GM21723 (cell line): ENCODE data around the gene OR14C36.
A peak's percentile ranks its signal among the peaks of the same experiment; 100 is the strongest.
"Not testable (repeated sequence)": the region's sequence is repeated elsewhere in the genome, so short reads cannot be mapped to it uniquely, and the experiment has no call there.

Experiments
- ATAC-seq: cut with Tn5 transposase; IDR thresholded peaks from one replicate; pipeline ENCODE4 v1.9.1; 2021; ENCODE audit warnings: mild to moderate bottlenecking, moderate library complexity; ENCODE audit not compliant: unreplicated experiment

The OR14C36 gene, protein sequence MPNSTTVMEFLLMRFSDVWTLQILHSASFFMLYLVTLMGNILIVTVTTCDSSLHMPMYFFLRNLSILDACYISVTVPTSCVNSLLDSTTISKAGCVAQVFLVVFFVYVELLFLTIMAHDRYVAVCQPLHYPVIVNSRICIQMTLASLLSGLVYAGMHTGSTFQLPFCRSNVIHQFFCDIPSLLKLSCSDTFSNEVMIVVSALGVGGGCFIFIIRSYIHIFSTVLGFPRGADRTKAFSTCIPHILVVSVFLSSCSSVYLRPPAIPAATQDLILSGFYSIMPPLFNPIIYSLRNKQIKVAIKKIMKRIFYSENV

DNA sequence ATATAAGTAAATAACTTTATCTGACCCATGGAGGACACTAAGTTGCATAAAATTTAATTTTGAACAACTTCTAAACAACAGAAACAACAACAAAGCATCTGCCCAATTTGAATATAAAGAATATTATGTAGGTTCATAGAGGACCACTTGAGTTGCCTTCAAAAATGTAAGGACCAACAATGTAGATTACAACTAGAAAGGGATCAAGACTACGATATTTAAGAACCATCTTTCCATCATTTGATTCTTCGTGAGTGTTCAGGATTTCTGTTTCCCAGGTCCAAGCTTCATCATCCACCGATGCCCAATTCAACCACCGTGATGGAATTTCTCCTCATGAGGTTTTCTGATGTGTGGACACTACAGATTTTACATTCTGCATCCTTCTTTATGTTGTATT is at the start of gene OR14C36:
Gene OR14C36, plus strand, starts transcription at position 301 of the 400 bp plus-strand sequence. Its CDS starts 0 bp downstream, at position 301.
- ATAC-seq, result no peak

DNA sequence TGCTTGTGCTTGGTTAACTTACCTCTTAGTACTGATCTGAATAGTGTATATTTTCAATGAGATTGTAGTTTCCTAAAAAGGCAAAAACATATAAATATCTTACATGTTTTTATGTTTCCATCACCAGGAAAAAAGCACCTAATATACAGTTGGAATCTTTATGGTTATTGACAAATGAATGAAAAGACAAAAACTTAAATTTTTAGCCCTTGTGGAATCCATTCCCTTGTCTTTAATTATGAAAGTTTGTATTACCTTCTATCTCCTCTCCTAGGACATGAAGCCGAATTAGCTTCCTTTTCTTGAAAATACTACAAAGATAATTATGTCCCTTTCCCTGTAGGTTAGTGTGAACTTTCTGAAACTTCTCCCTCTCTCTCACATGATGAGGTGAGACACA is 45.3 kb upstream of the OR14C36 start, which contains the start of gene OR2T12:
Gene OR2T12, minus strand, starts transcription at position 101 of the 400 bp plus-strand sequence. CDS start 7,846 bp downstream, outside the sequence.
- no peak for ATAC-seq

DNA sequence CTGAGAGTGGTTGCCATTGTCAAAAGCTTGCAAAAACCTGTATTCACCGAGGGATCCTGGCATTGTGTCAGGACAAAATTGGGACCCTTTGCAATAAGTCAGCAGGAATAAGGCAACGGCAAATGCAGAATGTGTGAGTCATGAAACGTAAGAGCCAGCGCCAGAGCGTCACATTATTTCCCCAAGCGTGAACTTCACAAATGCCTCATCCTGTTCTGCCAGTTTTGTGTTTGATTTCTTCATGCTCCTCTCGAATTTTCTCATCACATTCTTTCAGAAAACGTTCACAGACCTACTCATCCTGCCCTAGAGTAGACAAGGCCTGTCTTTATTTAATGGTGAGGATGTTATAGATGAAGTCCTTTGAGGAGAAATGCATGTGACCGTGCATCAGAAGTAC is 42.9 kb upstream of the OR14C36 start:
- ATAC-seq, result not testable (repeated sequence)

DNA sequence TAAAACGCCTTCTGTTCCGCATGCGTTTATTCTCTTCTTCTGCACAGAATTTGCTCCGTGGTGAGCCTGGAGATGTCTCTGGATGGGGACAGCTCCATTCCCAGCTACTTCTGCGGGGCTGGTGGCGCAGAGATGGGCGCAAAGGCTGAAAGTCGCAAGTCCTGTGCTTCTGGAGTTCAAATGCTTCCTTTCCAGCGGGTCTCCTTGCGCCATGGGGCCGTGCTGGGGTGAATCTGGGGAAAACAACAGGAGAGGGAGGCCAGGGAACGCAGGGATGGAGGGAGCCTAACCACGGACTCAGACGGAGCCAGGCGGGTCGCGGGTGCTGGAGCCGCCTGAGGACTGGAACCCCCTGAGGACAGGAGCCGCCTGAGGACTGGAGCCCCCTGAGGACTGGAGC is 42.5 kb upstream of the OR14C36 start:
- ATAC-seq, result no peak

DNA sequence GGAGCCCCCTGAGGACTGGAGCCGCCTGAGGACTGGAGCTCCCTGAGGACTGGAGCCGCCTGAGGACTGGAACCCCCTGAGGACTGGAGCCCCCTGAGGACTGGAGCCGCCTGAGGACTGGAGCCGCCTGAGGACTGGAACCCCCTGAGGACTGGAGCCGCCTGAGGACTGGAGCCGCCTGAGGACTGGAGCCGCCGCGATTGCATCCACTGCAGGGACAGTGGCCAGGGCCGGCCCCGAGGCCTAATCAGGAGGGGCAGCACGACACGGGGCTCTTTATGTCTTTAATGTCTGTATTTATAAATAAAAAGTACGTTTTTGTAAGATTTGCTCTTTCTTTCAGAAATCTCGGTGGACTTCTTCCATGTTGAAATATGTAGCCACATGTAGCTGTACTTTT is 41.8 kb upstream of the OR14C36 start:
- ATAC-seq, result not testable (repeated sequence)

DNA sequence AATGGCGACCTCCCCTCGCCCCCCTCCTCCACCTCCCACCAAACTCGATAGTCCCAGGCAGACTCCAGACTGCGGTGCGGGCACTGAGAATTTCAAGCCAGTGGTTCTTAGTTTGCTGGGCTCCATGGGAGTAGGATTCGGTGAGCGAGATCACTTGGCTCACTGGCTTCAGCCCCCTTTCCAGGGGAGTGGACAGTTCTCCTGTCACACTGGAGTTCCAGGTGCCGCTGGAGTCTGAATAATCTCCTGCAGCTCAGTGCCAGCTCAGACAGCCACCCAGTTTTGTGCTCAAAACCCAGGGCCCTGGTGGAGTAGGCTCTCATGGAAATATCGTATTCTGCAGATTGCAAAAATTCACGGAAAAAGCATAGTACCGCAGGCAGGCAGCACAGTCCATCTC is 31.8 kb upstream of the OR14C36 start:
- ATAC-seq, result no peak

DNA sequence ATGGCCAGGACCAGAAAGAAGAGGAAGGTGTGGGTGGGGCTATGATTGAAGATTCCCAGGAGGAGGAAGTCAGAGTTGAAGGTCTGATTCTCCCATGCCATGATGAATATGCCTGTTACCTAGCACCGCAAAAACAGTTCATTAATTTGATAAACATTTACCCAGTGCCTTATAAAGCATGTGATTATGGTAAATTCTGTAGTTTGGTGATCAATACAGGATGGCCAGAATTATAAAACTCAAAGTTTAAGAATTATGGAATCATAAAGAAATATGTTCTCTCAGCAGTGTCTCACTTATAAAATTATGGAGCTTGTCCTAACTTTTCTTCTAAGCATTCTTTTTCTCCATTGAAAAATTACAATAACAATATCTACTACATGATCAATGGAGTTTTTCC is 24.1 kb upstream of the OR14C36 start, which contains the start of gene OR2M7:
Gene OR2M7, minus strand, starts transcription at position 101 of the 400 bp plus-strand sequence. Its CDS starts 0 bp downstream, at position 101.
- no peak for ATAC-seq

DNA sequence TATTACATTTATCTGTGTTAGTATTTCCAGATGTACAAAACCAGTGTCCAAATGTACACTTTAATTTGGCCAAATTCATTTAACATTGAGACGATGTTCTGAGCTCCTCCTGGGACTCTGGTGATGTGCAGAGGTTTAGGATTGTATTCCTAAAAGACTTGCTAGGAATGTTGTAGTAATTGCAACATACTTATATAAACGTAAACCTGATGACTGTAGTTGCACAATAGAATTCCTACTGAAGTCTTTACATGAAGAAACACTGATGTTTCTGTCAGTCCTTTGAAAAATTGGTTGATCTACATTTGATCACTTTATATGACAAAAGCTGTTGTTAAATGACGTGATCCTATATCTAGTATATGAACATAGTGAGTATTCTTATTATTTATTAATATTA is 5.1 kb upstream of the OR14C36 start:
- ATAC-seq, result no peak

DNA sequence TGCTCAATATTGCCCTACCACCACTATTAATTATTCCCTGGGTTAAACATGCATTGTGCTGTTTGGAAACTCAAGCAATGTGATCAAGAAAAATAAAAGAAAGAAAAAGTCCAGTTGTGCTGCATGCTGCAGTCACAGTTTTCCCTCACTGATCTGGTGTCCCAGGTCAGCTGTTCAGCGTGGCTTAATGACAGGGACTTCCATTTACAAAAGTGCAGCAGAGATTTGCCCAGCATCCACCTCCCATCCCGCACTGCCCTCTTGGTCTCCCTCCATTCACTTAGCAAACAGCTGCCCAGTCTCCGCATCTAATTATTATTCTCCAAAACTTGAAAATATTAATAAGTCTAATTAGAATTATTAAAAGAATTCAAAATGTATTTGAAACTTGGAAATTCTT is 10.8 kb downstream of the OR14C36 start:
- ATAC-seq, result no peak

DNA sequence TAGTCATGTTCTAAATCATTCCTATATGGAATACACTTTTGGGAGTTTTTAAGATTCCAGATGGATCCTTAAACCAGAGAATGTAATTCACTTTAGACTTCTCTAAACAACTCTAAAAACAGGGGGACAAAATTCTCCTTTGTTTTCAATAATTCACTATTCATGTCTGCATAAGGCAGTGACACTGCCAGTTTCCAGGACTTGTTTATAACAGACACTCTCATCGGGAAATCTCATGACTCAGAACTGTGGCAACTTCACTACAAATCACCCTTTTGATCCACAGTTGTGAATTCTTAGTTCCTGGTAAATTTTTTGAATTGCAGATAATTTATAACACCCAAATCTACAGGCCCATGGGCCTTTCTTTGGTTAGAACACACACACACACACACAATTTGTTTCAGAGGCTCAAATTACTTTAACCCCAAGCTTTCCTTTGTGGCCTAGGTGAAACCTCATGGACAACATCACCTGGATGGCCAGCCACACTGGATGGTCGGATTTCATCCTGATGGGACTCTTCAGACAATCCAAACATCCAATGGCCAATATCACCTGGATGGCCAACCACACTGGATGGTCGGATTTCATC is 12.6 kb downstream of the OR14C36 start, which contains the start of gene OR2T4:
Gene OR2T4, plus strand, starts transcription at position 545 of the 595 bp plus-strand sequence. Its CDS starts 0 bp downstream, at position 545.
- ATAC-seq, result no peak

DNA sequence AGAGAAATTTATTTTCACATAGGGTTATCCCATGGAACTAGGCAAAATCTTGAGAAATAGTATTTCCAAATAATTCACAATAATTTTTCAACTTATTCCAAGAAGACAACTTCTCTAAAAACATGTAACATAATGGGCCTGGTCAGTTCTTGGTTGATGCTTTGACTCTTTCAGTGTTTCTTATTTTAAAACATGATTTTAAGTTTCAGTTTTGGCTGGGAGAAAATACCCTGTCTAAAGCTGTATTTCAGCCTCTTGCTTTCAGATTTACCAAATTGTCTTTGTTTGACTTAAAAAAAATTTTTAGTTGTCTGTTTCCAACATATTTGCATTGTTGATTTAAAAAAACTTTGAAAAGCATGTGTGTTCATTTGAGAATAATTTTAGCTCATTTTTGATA is 18.0 kb downstream of the OR14C36 start:
- ATAC-seq, result no peak

DNA sequence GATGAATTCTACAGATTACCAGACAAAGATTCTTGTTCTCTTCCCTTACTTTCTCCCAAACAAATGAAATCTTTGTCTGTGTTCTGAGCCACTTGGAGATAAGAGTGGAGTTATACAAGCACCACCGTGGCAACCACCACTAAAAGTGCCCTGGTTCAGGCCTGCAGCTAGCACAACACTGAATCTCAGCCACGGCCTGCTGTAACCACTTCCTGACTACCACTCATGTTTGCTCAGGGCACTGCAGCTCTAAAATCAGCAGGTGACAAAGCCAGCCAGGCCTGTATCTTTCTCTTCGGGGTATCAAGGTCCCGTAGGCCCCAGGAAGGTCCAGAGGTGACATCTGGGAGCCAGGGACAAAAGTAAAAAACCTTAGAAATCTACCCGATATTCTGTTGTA is 23.8 kb downstream of the OR14C36 start:
- ATAC-seq, result peak; percentile 51

DNA sequence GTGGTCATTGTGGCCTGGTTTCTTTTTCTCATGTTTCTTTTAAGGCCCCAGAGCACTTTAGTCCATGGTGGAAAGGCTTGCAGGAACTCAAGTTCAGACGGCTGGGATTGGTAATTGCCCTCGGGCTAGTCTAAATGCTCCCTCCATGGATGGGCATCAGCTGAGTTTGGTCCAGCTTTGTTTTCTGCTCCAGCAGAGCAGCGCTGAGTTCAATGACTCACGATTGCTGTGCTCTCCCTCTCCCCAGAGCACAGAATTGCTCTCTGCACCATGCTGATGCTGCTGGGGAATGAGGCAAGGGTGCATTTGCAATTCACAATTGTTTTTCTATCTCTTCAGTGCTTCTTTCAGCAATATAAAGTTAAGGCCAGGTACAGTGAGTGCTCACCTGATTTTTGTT is 25.2 kb downstream of the OR14C36 start:
- ATAC-seq, result no peak

DNA sequence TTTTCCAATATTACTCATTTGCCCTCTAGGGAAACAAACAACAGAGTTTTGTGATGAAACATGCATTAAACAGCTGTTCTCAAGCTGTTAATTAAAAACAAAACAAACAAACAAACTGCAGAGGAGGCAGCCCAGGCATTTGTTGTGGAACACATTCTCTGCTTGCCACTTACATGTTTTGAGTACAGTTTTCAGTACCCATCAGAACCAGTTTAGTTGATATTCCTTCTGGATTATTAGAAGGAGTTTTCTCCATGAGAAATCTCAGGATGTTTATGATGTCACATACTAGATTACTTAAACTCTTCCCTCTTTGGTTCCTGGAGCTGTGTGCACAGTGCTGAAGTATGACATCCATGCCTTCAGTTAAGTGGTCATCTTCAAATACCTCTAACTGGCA is 26.9 kb downstream of the OR14C36 start, which contains the start of gene OR2T6:
Gene OR2T6, plus strand, starts transcription at position 301 of the 400 bp plus-strand sequence. CDS start 11,863 bp downstream, outside the sequence.
- no peak for ATAC-seq

DNA sequence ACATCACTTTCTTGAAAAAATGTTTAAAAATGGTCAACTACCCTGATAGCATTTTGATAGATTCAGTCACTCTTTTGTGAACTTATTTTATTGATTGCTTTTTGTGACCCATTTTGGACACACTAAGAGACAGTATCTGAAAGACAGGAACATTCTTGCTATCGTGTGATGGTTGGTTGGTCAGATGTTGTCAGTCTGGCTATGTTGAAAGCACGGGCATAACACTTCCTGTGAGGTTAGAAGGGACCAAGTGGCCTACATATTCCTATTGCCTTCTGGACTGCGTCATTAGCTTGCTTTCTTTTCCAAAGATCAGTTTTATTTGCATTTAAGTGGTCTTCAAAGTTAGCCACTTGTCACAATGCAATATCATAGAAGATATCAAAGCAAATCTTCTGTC is 28.3 kb downstream of the OR14C36 start:
- no peak for ATAC-seq

DNA sequence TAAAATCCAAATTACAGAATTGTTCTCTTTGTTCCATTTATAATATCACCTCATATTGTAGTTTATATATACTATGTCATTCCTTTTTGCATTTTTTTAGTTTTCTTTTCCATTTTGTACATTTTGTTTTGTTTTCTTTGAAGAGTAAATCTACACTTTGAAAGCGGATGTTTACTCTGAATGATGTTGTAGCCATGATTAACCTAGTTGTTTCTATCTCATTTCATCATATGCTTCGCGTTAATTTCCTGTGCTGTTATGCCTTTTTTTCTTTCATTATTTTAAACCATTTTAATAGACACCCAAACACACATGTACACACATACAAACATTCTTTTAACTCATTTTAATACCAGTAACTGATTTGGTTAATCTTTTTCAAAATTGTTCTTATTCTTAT is 32.3 kb downstream of the OR14C36 start:
- ATAC-seq, result no peak

DNA sequence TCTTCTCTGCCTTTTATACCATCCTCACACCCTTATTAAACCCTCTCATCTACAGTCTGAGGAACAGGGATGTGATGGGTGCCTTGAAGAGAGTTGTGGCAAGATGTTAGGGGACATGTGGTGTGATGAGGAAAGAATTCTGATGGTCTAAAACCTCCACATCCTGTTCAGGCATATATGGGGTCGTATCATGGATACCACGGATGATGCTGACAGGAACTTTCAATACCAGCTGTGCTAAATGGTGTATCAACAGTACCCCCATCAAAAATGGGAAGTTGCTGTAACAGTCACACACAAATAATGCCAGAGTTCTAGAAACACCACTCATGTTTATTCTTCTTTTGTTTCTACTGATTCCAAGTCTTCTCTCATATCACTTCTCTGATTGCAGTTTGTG is 39.9 kb downstream of the OR14C36 start:
- no peak for ATAC-seq

DNA sequence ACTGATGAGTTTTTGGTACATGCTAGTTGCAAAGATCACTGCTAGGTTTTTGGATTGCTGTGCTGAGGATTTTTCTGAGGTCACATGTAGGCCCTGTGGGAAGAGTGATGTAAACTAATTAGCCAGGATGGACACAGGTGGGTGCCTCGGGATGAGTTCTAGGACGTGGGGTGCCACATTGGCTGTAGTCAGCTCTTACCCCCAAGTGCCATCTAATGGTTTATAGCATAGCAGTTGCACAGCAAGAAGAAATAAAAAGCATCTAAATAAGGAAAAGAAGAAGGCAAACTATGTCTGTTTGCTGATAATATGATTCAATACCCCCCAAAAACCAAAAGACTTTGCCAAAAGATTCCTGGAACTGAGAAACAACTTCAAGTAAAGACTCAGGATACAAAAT is 44.5 kb downstream of the OR14C36 start:
- no peak for ATAC-seq
